AG09319 (cell line): ENCODE measurements around the gene FAM9C.

Experiments
- DNase-seq: peaks from one replicate; pipeline ENCODE4 v3.0.0-alpha.2; 2010; ENCODE audit warnings: low read depth; ENCODE audit errors: extremely low read depth
- CTCF ChIP-seq: IDR thresholded peaks from 2 replicates; pipeline ENCODE4 v1.5.1; 2011; ENCODE audit warnings: low read depth, mild to moderate bottlenecking, inconsistent platforms, low read length, moderate library complexity

FAM9C gene

GRCh38 chrX:12991575-12991974 is 52.8 kb downstream of the FAM9C start:
- no peak for DNase-seq
- TF ChIP-seq CTCF, result no peak

GRCh38 chrX:12989461-12989860 is 55.0 kb downstream of the FAM9C start:
- TF ChIP-seq CTCF, result no peak
- no peak for DNase-seq

- no peak for DNase-seq
- no peak for TF ChIP-seq CTCF
Measured at GRCh38 chrX:12988797-12989196, 55.6 kb downstream of the FAM9C start.

GRCh38 chrX:12987900-12988594 is 56.4 kb downstream of the FAM9C start:
- no peak for TF ChIP-seq CTCF
- DNase-seq, result no peak

- no peak for DNase-seq
- TF ChIP-seq CTCF, result no peak
Measured at GRCh38 chrX:12987340-12987739, 57.1 kb downstream of the FAM9C start.

GRCh38 chrX:12986886-12987285 is 57.5 kb downstream of the FAM9C start:
- TF ChIP-seq CTCF, result no peak
- DNase-seq, result no peak

- no peak for TF ChIP-seq CTCF
- no peak for DNase-seq
Measured at GRCh38 chrX:12986164-12986779, 58.1 kb downstream of the FAM9C start.
